T1000 (cell line): Measurements from ENCODE around the gene BLOC1S4.

Source experiments
- DNase-seq: peaks from one replicate; lab custom pipeline; 2025; ENCODE audit warnings: mixed read lengths; lab: John Stamatoyannopoulos, UW

Gene BLOC1S4

GRCh38 chr4:6764976-6765620, 49.1 kb downstream of the BLOC1S4 start:
- no peak for DNase-seq

- DNase-seq: no peak
These were observed 49.7 kb downstream of the BLOC1S4 start for GRCh38 chr4:6765703-6766102.
